Measurements from ENCODE around the gene GAREM1.

Gene GAREM1

GRCh38 chr18:32422978-32423740 lies 47.5 kb downstream of the GAREM1 start:
- no peak for DNase-seq

- no peak for DNase-seq
Observed at GRCh38 chr18:32422201-32422600, 48.5 kb downstream of the GAREM1 start.

GRCh38 chr18:32420084-32420750 lies 50.5 kb downstream of the GAREM1 start:
- no peak for DNase-seq

- no peak for DNase-seq
Observed at GRCh38 chr18:32418148-32418547, 52.5 kb downstream of the GAREM1 start.

GRCh38 chr18:32405588-32405987 lies 65.1 kb downstream of the GAREM1 start:
- no peak for DNase-seq

DNA sequence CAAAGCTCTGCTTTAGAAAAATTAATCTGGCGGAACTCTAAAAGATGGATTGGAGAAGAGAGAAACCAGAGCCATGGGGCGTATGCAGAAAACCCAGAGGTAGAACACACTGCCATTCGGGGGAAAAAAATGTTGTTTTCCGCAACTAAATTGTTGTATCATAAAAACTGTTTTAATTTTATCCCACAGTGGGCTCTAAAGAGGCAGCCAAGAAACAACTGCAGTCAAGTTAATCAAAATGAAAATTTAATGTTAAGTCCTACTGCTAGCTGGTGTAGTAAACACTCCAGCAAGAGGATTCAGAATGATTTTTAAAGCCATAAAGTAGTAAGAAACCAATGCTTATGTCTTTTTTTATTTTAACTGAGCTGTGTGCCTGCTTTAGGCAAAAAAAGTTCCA lies 69.1 kb downstream of the GAREM1 start:
- DNase-seq = no peak

DNA sequence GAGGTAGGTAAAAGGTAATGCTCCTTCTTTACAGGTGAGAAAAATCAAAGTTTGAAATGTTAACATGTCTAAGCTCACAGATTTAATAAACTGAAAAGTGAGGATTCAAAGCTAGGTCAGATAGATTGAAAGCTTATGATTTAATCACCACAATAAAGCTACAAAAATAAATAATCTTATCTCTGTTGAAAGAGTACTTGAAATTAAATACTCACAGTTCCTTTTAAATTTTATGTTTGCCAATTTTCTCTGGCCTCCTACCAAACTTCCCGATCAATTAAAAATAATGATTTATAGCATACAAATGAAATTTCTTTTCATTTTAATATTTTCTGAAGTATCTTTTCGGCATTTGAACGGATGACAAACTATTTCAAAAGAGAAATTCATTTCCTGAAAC lies 77.3 kb downstream of the GAREM1 start:
- no peak for DNase-seq

DNA sequence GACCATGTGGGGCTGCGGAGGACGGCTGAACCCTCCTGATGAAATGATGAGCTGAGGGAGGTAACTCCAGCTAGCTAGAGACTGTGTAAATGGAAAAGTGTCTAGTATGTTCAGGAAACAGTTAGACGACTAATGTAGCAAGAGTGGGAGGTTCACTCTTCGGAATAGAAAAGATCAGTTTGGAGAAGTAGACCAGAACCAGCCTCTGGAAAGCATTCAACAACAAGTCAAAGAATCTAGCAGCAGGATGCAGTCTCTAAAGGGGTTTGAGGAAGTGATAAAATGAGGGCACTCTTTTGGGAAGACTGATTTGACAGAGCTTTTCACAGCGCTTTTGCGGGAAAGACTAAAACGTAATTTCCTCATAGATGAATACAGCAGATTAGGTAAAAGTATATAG lies 79.6 kb downstream of the GAREM1 start:
- DNase-seq = no peak

GRCh38 chr18:32389858-32390257 lies 80.8 kb downstream of the GAREM1 start:
- no peak for DNase-seq

DNA sequence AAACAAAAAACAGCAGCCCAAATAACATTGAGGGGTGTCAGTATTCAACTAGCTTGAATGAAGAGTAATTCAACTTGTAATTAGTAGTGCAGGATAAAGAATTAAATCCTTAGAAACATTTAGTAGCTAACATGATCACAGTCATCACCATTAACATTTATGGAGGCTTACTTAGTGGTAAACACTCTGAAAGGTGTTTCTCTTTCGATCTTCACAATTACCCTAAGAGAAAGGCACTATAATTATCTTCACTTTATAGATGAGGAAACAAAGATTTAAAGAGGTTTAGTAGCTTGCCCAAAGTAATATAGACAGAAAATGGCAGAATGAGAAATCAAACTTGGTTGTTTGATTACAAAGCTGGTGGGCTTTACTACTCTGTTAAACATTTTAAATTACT lies 81.5 kb downstream of the GAREM1 start:
- no peak for DNase-seq

DNA sequence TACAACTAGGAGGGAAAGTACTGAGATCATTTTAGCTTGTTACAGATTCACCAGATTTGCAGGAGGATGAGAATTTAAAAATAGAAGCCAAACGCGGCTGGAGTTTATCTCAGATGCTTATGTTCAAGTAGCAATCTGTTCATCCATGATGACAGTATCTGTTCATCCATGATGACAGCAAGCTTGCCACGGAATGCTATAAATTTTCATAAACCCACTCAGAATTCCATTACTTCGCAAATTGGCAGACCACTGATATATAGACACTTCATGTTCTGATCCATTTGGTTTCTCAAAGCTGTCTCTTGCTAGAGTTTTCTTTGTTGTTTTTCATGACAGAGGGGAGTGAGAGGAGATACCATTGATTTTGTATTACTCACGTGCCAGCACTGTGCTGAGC lies 84.2 kb downstream of the GAREM1 start:
- no peak for DNase-seq

- no peak for DNase-seq
Observed at GRCh38 chr18:32383050-32383819, 87.4 kb downstream of the GAREM1 start.

GRCh38 chr18:32381761-32382160 lies 88.9 kb downstream of the GAREM1 start:
- DNase-seq = no peak

GRCh38 chr18:32380559-32380958 lies 90.1 kb downstream of the GAREM1 start:
- DNase-seq = no peak

DNA sequence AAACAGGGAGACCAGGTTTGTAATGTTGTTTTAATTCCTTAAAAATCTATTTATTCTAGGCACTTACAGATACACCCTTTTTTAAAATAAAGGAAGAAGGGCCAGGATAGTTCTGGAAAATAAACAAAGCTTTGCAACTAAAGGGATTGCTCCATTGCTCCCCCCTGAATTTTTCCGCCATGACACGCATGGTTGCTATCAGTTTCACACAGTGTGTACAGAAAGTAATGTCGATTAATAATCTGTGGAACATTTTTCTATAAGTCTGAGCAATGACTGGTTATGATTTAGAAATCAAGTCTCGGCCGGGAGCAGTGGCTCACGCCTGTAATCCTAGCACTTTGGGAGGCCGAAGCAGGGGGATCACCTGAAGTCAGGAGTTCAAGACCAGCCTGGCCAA lies 90.8 kb downstream of the GAREM1 start:
- DNase-seq = no peak

- no peak for DNase-seq
Observed at GRCh38 chr18:32378705-32379104, 92.0 kb downstream of the GAREM1 start.

DNA sequence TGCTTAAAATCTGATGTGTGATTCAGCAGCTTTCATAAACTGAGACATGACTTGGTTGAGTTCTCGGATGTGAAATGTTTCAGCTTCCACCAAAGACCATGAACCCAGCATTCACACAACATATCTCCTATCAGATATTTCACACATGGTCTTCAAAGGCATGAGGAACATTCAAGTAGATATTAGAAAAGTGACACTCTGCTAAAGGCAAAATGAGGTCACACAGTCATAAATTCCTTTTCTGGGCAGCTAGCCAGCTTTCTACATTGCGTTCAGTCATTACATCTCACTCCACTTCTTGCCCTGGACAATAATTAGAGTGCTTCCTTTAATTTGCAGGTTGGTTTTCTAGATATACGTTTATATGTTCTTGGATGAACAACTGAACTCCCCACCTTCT lies 96.7 kb downstream of the GAREM1 start:
- DNase-seq = no peak

DNA sequence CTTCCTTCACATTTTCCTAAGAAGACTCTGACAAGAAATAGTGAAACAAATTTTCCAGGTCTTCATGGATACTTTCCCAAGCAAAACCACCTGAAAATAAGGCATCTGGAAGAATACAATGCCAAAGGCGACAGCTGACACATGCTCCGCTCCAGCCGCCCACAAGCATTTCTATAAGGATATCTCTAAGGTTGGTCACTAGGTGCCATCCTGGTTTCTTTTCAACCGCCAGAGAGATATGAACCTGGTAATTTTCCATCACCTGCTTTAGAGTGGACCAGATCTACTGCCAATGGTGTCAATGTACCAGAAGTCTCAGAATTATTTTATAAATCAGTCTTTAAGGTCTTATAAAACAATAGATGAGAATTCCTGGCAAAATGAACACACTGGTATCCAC lies 97.2 kb downstream of the GAREM1 start:
- DNase-seq = no peak

GRCh38 chr18:32372381-32373061 lies 98.2 kb downstream of the GAREM1 start:
- DNase-seq = no peak

GRCh38 chr18:32372047-32372380 lies 98.7 kb downstream of the GAREM1 start:
- DNase-seq = no peak

DNA sequence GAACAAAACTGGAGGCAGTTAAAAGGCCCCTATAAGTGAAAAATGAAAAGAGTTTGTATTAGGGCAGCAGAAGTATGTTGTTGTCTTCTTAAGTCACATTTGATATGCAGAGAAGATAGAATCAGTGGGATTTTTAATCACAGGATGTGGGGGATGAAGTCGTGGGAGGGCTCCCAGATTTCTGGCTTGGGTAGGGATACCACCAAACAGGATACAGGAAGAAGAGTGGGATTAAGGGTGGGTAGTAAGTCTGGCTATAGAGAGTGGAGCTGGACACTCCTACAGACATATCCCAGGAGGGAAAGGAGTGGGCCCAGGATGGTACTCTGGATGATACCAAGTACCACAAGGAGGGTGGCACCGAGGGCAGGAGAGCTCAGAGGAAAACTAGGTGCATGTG lies 99.3 kb downstream of the GAREM1 start:
- DNase-seq = no peak

DNA sequence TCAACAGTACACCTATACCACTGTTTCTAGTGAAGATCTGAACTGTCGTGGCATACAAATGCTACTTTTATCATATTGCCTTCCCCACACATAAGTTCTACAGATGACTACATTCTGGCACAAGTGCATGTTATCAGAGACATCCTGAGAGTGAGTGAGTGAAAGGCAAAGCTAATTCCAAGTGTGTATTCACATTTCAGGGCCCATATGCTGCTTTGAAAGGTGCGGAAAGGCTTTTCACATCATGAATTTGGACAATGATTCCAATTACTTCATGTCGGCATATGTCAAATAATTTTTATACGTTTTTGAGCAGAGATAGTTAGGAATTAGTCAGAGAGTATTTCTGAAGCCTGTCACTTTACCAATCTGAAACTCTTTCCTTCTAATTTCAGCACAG lies 101.7 kb downstream of the GAREM1 start:
- DNase-seq = no peak

- DNase-seq = no peak
Observed at GRCh38 chr18:32368170-32368569, 102.5 kb downstream of the GAREM1 start.

Measured in CD4-positive, alpha-beta T cell treated with Interleukin-21 for 1 hour (primary cell).